H1 (cell line): Measurements from ENCODE around the gene STX10. TPM values are rescaled to one million over a fixed set of nuclear protein-coding genes. Genes with fewer than 3 reads are reported as not detected.
"Not testable (repeated sequence)": the region's sequence is repeated elsewhere in the genome, so short reads cannot be mapped to it uniquely, and the experiment has no call there.

Source experiments
- CTCF ChIA-PET: fragments of 300-600 bp; sonication (Branson Sonifier 250); formaldehyde crosslinking; loops from one replicate; lab custom pipeline; 2021; ENCODE audit not compliant: partially characterized antibody; lab: Charles Lee
- POLR2A ChIA-PET: fragments of 300-600 bp; sonication (Branson Sonifier 250); formaldehyde crosslinking; loops from one replicate; lab custom pipeline; 2021; ENCODE audit warnings: inconsistent platforms; ENCODE audit not compliant: partially characterized antibody; lab: Charles Lee
- DNase-seq, 2 experiments: peaks; one replicate each; pipeline versions ENCODE4 v3.0.0 to v3.0.0-alpha.2; 2010 to 2022; ENCODE audit warnings: low spot score in 2 of 2, low read depth in 1 of 2, mixed read lengths in 1 of 2
- FAIRE-seq: peaks from 2 replicates; lab custom pipeline; 2011; peaks lifted over from hg19 to GRCh38; lab: Jason Lieb, UNC
- H2AFZ ChIP-seq: 2 replicates; pipeline ENCODE4 v1.8.1; 2012; ENCODE audit warnings: low read length, inconsistent platforms
- H2AK5ac ChIP-seq: 2 replicates; pipeline ENCODE4 v1.6.1; 2013; ENCODE audit warnings: low read depth, low read length
- H2BK120ac ChIP-seq: replicated peaks from 2 replicates; pipeline ENCODE3; 2013; ENCODE audit warnings: low read depth, low read length, inconsistent platforms
- H2BK12ac ChIP-seq: 2 replicates; pipeline ENCODE4 v1.6.1; 2013; ENCODE audit warnings: low read depth, low read length
- H2BK15ac ChIP-seq: 2 replicates; pipeline ENCODE4 v1.6.1; 2013; ENCODE audit warnings: low read length
- H2BK20ac ChIP-seq: 2 replicates; pipeline ENCODE4 v1.6.1; 2013; ENCODE audit warnings: low read length
- H2BK5ac ChIP-seq: 2 replicates; pipeline ENCODE4 v1.6.1; 2013; ENCODE audit warnings: low read depth, low read length
- H3K14ac ChIP-seq: 2 replicates; pipeline ENCODE4 v1.6.1; 2013; ENCODE audit warnings: inconsistent platforms; ENCODE audit not compliant: insufficient read length
- H3K18ac ChIP-seq: 2 replicates; pipeline ENCODE4 v1.6.1; 2013; ENCODE audit warnings: low read length; ENCODE audit errors: extremely low read depth
- H3K23ac ChIP-seq: 2 replicates; pipeline ENCODE4 v1.6.1; 2013; ENCODE audit warnings: inconsistent platforms; ENCODE audit not compliant: insufficient read length
- H3K23me2 ChIP-seq: 2 replicates; pipeline ENCODE4 v1.6.1; 2013; ENCODE audit warnings: low read depth, low read length
- H3K27ac ChIP-seq: 2 replicates; pipeline ENCODE4 v1.6.1; 2011; ENCODE audit warnings: low read depth, low read length, inconsistent platforms
- H3K27me3 ChIP-seq, 4 experiments: replicated peaks in 1 of 4; 1 replicate in 1 of 4; 2 replicates in 3 of 4; pipeline versions ENCODE4 v1.6.1 to v1.8.1; 2011 to 2013; ENCODE audit warnings: low read length in 3 of 4, mild to moderate bottlenecking in 3 of 4, inconsistent platforms in 2 of 4, mixed read lengths in 2 of 4, moderate library complexity in 1 of 4; ENCODE audit not compliant: control insufficient read depth in 3 of 4, insufficient read depth in 3 of 4; ENCODE audit errors: extremely low read depth in 1 of 4
- H3K36me3 ChIP-seq, 4 experiments: 2 replicates each; pipeline versions ENCODE4 v1.6.1 to v1.8.1; 2011 to 2013; ENCODE audit warnings: mild to moderate bottlenecking in 4 of 4, low read length in 3 of 4, moderate library complexity in 2 of 4, control low read depth in 1 of 4, inconsistent platforms in 1 of 4; ENCODE audit not compliant: insufficient read depth in 4 of 4, control insufficient read depth in 2 of 4
- H3K4ac ChIP-seq: replicated peaks from 2 replicates; pipeline ENCODE3; 2013; ENCODE audit warnings: low read length, low read depth, mixed read lengths, inconsistent platforms; ENCODE audit not compliant: insufficient read length
- H3K4me1 ChIP-seq, 4 experiments: replicated peaks in 1 of 4; 1 replicate in 1 of 4; 2 replicates in 3 of 4; pipeline versions ENCODE4 v1.6.1 to v1.8.1; 2011 to 2013; ENCODE audit warnings: low read length in 3 of 4, inconsistent platforms in 2 of 4, mixed read lengths in 1 of 4; ENCODE audit not compliant: insufficient read depth in 4 of 4, control insufficient read depth in 3 of 4
- H3K4me2 ChIP-seq, 2 experiments: 2 replicates each; pipeline versions ENCODE4 v1.6.1 to v1.8.1; 2011 to 2013; ENCODE audit warnings: low read depth in 2 of 2, low read length in 2 of 2, control low read depth in 1 of 2, inconsistent platforms in 1 of 2, mild to moderate bottlenecking in 1 of 2; ENCODE audit not compliant: insufficient read depth in 1 of 2
- H3K4me3 ChIP-seq, 4 experiments: fragments of 200-600, 300-600 bp in 1 of 4; sonication (generic), shearing (Covaris generic), sonication (Bioruptor Twin) in 1 of 4; 2 replicates each; pipeline versions ENCODE4 v1.5.1 to v1.8.1; 2011 to 2016; ENCODE audit warnings: low read length in 4 of 4, low read depth in 3 of 4, control low read depth in 2 of 4, inconsistent platforms in 2 of 4, mild to moderate bottlenecking in 2 of 4, mixed read lengths in 1 of 4, moderate library complexity in 1 of 4; ENCODE audit not compliant: insufficient read depth in 2 of 4; ENCODE audit errors: extremely low read depth in 1 of 4
- H3K56ac ChIP-seq: replicated peaks from 2 replicates; pipeline ENCODE3; 2013; ENCODE audit warnings: low read depth, mild to moderate bottlenecking, mixed read lengths, low read length, inconsistent platforms; ENCODE audit not compliant: insufficient read length
- H3K79me1 ChIP-seq: 2 replicates; pipeline ENCODE4 v1.6.1; 2013; ENCODE audit warnings: low read depth, low read length, control low read depth
- H3K79me2 ChIP-seq, 2 experiments: 2 replicates each; pipeline versions ENCODE4 v1.6.1 to v1.8.1; 2012 to 2013; ENCODE audit warnings: low read length in 2 of 2, mild to moderate bottlenecking in 2 of 2, inconsistent platforms in 1 of 2; ENCODE audit not compliant: insufficient read depth in 2 of 2, control insufficient read depth in 1 of 2
- H3K9ac ChIP-seq, 4 experiments: replicated peaks in 1 of 4; 1 replicate in 1 of 4; 2 replicates in 3 of 4; pipeline versions ENCODE4 v1.6.1 to v1.8.1; 2011 to 2013; ENCODE audit warnings: low read depth in 3 of 4, low read length in 3 of 4, control low read depth in 2 of 4, mild to moderate bottlenecking in 2 of 4, moderate library complexity in 2 of 4, inconsistent platforms in 1 of 4; ENCODE audit errors: extremely low read depth in 1 of 4
- H3K9me3 ChIP-seq, 2 experiments: 2 replicates each; pipeline versions ENCODE4 v1.6.1 to v1.8.1; 2012 to 2013; ENCODE audit warnings: mild to moderate bottlenecking in 2 of 2, moderate library complexity in 2 of 2, control low read depth in 1 of 2, inconsistent platforms in 1 of 2, low read depth in 1 of 2, low read length in 1 of 2, mixed read lengths in 1 of 2; ENCODE audit not compliant: insufficient read depth in 2 of 2
- H4K20me1 ChIP-seq, 2 experiments: replicated peaks in 1 of 2; 2 replicates each; pipeline versions ENCODE3 to v1.8.1; 2011 to 2013; ENCODE audit warnings: inconsistent platforms in 2 of 2, low read length in 2 of 2, mild to moderate bottlenecking in 1 of 2; ENCODE audit not compliant: insufficient read depth in 2 of 2, control insufficient read depth in 1 of 2
- H4K5ac ChIP-seq: 2 replicates; pipeline ENCODE4 v1.6.1; 2013; ENCODE audit warnings: low read length, low read depth, mixed read lengths, inconsistent platforms; ENCODE audit not compliant: insufficient read length
- H4K8ac ChIP-seq: 2 replicates; pipeline ENCODE4 v1.8.0; 2013; ENCODE audit warnings: mild to moderate bottlenecking, moderate library complexity, low read length, inconsistent platforms; ENCODE audit not compliant: insufficient read depth; ENCODE audit errors: extremely low read depth
- H4K91ac ChIP-seq: replicated peaks from 2 replicates; pipeline ENCODE3; 2013; ENCODE audit warnings: low read length, mixed read lengths, inconsistent platforms; ENCODE audit not compliant: insufficient read length
- WGBS, 2 experiments: shearing (Covaris generic) in 1 of 2; methylation state at CpG; one replicate each; pipeline versions ENCODE4 v1.1.6 to v1.1.7; 2013 to 2015; ENCODE audit warnings: low lambda C conversion rate in 2 of 2, mixed read lengths in 2 of 2, inconsistent platforms in 1 of 2, low coverage in 1 of 2, missing lambda C conversion rate in 1 of 2; ENCODE audit not compliant: insufficient replicate concordance in 2 of 2, insufficient coverage in 1 of 2, insufficient read length in 1 of 2; ENCODE audit errors: extremely low coverage in 1 of 2, missing lambda C conversion rate in 1 of 2; 5-methylcytosine and 5-hydroxymethylcytosine counted together
- polyA plus RNA-seq, 7 experiments: library from polyadenylated mRNA; depleted of rRNA in 3 of 7; stranded (reverse) in 5 of 7; unstranded in 2 of 7; fragments of >200 nt in 5 of 7; fragments of 200-250 nt in 2 of 7; gene quantifications; 1 replicate in 5 of 7; 2 replicates in 1 of 7; 4 replicates in 1 of 7; pipeline versions ENCODE4 v1.2.1 to v1.2.3, GENCODE V29; 2011 to 2013; ENCODE audit warnings: missing spikeins in 2 of 7, mixed read lengths in 2 of 7
- total RNA-seq: library from RNA; stranded (reverse); fragmentation: NEBNext Ultra II Directional; extraction: Animal tissue kit (Norgen Biotek cat#: 25700); gene quantifications from 2 replicates; pipeline ENCODE4 v1.2.1, GENCODE V29; 2021

STX10 gene
- total and polyA plus RNA-seq, 2 of the 8 experiments (the other 6 are each of a cell fraction or from before 2014, with no cell fraction given): 53.0 to 80.1 TPM

- not testable (repeated sequence) for H3K79me2 ChIP-seq, DNase-seq, H4K5ac ChIP-seq, H3K18ac ChIP-seq, H3K4ac ChIP-seq, H3K79me1 ChIP-seq, H3K27me3 ChIP-seq, H2AFZ ChIP-seq, H3K9ac ChIP-seq, H3K56ac ChIP-seq, H2BK120ac ChIP-seq, H2AK5ac ChIP-seq, H2BK15ac ChIP-seq, H2BK5ac ChIP-seq, H3K4me1 ChIP-seq, H4K20me1 ChIP-seq, H3K4me3 ChIP-seq, H3K9me3 ChIP-seq, H3K23me2 ChIP-seq, H2BK20ac ChIP-seq, H3K36me3 ChIP-seq, H4K8ac ChIP-seq, H3K4me2 ChIP-seq, FAIRE-seq, H3K27ac ChIP-seq, H4K91ac ChIP-seq, H3K23ac ChIP-seq, H3K14ac ChIP-seq
- POLR2A ChIA-PET: interaction anchor here (0.8 to 4.3 kb wide), 6 partner anchors 9 to 67 kb away, joined by 3 to 48 read pairs (median 8); no protein-coding TSS in a partner anchor
- WGBS, 2 experiments: 91% methylated on average over 22 of the region's 22 CpGs; no CpG with 5 or more reads in 1 of the 2 experiments
- peak overlapping the region; percentile 7; the same call in 1 of the 2 replicates for H2BK12ac ChIP-seq
- CTCF ChIA-PET: interaction anchor here (0.6 to 2.9 kb wide), 7 partner anchors 8 to 765 kb away, joined by 3 to 26 read pairs (median 4); no protein-coding TSS in a partner anchor
These were observed 35.8 kb upstream of the STX10 start for GRCh38 chr19:13185763-13186657.
